HG03045 (cell line): Measurements from ENCODE around the gene SMARCA4.

ENCODE experiments used
- ATAC-seq: cut with Tn5 transposase; IDR thresholded peaks from one replicate; pipeline ENCODE4 v1.9.1; 2021; ENCODE audit warnings: mild to moderate bottlenecking, moderate library complexity; ENCODE audit not compliant: unreplicated experiment

SMARCA4 gene

GRCh38 chr19:11007385-11007784 is 46.6 kb downstream of the SMARCA4 start:
- no peak for ATAC-seq

DNA sequence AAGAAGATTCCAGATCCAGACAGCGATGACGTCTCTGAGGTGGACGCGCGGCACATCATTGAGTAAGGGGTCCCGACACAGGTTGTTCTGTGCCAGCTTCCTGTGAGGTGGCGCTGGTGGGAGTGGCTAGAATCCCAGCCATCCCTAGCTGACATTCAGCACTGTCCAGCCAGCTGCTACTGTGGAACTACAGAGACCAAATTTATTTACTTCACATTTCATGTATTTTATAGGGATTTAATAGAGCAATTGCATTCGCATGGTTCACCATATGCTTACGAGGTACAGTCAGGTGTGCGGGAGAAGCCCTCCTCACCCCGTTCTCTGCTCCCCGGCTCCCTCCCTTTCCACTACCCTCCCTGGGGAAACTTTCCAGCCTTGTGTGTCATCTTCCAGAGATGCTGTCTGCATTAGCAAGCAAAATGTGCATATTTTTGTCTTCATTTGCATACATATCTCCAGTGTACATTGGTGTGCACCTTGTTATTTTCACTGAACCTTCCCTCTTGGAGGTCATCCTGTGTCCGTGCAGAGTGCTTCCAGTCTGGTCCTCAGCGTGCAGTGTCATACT is 47.2 kb downstream of the SMARCA4 start:
- no peak for ATAC-seq

DNA sequence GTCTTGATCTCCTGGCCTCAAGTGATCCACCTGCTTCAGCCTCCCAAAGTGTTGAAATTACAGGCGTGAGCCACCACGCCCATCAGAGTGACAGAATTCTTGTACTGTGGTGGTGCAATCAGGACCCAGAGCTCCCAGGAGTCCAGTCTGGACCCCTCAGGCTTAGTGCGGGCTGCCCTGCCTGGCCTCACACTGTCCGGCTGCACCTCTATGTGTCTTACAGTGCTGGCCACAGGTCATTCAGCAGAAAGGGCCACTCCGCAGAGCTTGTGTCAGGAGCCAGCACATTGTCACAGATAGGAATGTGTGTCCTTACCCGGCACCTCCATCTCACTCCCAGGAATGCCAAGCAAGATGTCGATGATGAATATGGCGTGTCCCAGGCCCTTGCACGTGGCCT is 49.2 kb downstream of the SMARCA4 start:
- ATAC-seq = no peak

DNA sequence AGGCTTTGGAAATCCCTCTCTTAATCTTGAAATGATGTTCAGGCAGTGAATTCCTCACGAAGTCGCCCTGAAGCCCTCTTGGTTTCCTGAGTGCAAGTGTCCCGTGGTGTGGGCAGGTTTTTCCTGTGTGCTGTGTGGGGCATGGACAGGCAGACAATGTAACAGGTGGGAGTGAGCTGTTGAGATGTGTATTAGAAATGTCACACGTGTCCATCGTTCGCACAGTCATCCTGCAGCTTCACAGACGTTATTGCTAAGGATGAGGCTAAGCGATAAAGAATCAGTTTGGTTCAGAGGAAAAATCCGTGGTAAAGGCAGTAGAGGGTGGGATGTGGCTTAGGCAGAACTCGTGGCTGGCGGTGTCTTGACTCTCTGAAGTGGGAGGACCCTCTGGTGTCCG is 51.7 kb downstream of the SMARCA4 start:
- no peak for ATAC-seq

DNA sequence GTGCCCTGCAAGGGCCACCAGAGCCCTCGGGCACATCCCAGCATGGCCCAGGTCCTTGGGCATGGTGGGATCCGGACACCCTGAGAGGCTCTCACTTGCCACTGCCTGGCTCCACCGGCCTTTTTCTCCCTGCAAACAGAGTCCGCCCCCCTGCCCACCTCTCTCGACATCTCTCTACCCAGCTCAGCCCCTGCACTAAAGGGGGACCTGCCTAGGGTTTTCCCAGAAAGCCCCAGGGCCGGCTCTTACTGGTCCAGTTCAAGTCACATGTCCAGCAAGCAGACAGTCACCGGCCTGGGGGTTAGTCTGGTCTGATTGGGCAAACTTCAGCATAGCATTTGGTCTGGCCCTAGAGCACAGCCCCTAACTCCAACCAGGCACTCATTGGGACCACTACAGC is 52.9 kb downstream of the SMARCA4 start:
- ATAC-seq = no peak

- no peak for ATAC-seq
These were observed 53.6 kb downstream of the SMARCA4 start for GRCh38 chr19:11014403-11014911.

- no peak for ATAC-seq
These were observed 55.8 kb downstream of the SMARCA4 start for GRCh38 chr19:11016631-11017030.

DNA sequence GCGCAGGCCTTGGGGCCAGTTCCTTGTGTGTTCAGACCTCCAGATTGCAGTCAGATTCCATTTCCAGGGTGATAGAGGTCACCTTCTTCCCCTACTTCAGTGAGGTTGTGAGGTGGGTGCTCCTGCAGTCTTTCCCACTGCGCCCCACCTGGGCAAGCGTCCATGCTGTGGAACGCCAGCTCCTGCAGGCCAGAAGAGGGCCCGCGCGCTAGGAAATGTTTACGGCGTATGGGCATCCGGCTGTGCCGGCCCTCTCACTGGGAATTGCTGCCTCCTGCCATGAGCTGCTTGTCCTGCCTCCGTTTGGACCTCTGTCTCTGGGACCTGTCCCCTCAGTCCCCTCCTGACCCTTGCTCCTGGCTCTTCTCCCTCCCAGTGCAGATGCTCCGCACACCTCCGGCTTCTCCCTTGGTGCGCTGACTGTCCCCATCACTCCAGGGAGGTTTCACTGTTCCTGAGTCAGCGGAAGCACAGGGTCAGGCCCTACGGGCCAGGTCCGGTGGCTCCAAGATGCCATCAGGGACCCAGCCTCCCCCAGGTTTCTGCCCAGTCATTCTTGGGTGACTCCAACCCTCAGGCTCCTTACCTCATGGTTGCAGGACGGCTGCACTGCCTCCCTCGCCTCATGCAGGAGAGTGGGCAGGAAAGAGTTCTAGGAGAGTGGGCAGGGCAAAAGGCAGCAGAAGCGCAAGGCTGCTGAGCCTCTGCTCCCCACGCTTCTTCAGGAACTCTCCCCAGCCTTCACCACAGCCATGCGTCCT is 56.6 kb downstream of the SMARCA4 start:
- ATAC-seq = no peak

DNA sequence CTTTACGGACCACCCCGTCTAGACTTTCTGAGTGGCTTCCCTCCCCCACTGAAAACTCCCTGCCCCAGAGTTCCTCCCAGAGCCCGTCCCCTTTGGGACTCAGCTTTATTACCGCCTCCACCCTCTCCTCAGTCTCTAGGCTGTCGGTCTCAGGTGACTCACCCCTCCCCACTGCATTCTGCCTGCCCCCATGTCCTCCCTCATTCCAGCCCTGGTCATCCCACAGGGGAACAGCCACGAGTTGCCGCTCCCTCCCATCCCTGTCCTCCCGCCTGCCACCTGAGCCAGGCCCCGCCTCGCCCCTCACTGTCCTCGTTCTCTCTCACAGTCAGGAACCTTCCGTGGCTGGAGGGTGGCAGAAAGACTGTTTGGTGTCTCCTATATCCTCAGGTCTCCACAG is 57.3 kb downstream of the SMARCA4 start:
- ATAC-seq = no peak

DNA sequence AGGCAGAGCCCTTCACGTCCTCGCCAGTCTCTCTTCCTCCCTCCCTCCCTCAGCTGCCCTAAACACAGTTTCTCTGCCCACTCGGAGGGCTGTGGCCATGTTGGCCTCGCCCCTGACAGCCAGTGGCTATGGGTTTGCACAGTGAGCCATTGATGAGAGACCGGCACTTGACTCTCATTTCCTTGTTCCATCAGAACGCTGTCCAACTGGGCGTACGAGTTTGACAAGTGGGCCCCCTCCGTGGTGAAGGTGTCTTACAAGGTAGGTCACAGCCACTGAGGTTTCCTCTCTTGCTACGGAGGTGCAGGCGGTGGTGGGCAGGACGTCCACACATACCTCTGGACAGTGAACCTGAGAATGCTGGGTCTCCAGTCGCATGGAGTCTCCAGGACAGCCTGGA is 57.9 kb downstream of the SMARCA4 start:
- no peak for ATAC-seq

- ATAC-seq = no peak
These were observed 58.4 kb downstream of the SMARCA4 start for GRCh38 chr19:11019262-11019661.

- no peak for ATAC-seq
These were observed 59.0 kb downstream of the SMARCA4 start for GRCh38 chr19:11019824-11020223.

DNA sequence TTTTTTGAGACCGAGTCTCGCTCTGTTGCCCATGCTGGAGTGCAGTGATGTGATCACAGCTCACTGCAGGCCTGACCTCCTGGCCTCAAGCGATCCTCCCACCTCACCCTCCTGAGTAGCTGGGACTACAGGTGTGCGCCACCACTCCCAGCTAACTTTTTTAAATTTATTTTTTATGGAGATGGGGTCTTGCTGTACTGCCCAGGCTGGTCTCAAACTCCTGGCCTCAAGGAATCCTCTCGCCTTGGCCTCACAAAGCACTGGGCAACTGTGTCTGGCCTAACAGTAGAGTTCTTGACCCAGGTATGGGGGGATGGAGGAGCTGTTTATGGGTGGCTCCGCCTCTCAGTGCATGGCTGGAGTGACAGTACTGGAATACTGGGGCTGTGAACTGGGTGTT is 59.6 kb downstream of the SMARCA4 start:
- ATAC-seq = no peak

GRCh38 chr19:11020982-11021759 is 60.3 kb downstream of the SMARCA4 start:
- no peak for ATAC-seq

- ATAC-seq = no peak
These were observed 60.9 kb downstream of the SMARCA4 start for GRCh38 chr19:11021760-11022144.

DNA sequence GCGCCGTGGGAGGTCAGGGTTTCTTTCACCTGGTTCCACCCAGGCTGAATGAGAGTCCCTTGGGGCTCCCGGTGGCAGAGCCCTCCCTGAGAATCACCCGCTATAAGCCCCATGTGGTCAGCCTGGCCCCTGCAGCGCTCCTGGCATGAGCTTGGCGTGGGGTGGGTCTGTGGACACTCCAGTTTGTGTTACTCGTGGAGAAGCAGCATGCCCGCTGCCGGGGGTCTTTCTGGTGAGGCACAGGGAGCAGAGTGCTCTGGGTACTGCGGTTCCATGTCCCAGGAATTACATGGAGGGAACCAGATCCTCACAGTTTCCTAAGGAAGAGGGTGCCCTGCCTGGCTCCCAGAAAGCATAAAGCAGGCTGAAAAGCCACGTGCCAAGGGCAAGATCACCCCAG is 62.2 kb downstream of the SMARCA4 start:
- no peak for ATAC-seq

DNA sequence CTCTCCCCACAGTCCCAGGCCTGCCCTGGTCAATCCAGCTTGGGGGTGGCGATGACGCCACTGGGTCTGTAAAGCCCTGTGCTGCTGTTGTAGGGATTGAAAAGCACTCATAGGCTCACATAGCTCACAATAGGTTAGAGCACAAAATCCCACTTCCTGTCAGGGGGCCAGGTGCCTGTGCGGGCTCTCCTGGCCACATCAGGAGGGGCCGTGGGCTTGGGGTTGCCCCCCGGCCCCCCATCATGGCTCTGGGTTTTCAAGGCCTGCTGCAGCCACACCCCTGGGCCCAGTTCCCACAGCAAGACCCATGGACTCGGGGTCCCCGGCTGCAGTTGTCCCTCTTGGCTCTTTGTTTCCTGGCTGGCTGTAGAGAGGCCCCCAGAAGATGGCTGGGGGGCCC is 62.9 kb downstream of the SMARCA4 start:
- ATAC-seq = no peak

- no peak for ATAC-seq
These were observed 63.4 kb downstream of the SMARCA4 start for GRCh38 chr19:11024259-11024658.

- ATAC-seq = no peak
These were observed 64.2 kb downstream of the SMARCA4 start for GRCh38 chr19:11025006-11025405.

- no peak for ATAC-seq
These were observed 64.6 kb downstream of the SMARCA4 start for GRCh38 chr19:11025445-11025844.

DNA sequence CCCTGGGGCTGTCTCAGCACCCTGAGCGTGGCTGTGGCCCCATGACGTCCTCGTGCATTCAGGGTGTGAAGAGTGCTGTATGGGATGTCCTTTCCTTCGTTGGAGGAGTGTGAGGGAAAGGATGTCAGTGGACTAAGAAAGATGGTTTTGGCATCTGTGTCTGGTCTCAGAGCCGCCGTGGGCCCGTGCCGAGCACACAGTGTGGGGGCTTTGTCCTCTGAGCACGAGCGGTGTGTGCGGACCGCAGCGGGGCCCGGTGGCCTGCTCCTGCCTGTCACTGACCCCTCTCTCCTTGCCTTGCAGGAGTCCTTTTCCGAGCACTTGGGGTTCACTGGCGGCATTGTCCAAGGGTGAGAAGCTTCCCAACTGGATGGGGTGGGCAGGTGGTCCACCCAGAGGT is 65.2 kb downstream of the SMARCA4 start:
- ATAC-seq = no peak

- no peak for ATAC-seq
These were observed 66.6 kb downstream of the SMARCA4 start for GRCh38 chr19:11027381-11027780.
